GM20000 (cell line): ENCODE results near the gene SLC1A2.

ENCODE experiments used
- DNase-seq: peaks from one replicate; pipeline ENCODE4 v3.0.0; 2012; ENCODE audit warnings: low spot score
- TF ChIP-seq, protein P1 (sequence below): IDR thresholded peaks from 2 replicates; pipeline ENCODE4 v1.5.1; 2012; ENCODE audit warnings: mild to moderate bottlenecking, control low read depth; ENCODE audit errors: extremely low read depth, missing control alignments

Gene SLC1A2

DNA sequence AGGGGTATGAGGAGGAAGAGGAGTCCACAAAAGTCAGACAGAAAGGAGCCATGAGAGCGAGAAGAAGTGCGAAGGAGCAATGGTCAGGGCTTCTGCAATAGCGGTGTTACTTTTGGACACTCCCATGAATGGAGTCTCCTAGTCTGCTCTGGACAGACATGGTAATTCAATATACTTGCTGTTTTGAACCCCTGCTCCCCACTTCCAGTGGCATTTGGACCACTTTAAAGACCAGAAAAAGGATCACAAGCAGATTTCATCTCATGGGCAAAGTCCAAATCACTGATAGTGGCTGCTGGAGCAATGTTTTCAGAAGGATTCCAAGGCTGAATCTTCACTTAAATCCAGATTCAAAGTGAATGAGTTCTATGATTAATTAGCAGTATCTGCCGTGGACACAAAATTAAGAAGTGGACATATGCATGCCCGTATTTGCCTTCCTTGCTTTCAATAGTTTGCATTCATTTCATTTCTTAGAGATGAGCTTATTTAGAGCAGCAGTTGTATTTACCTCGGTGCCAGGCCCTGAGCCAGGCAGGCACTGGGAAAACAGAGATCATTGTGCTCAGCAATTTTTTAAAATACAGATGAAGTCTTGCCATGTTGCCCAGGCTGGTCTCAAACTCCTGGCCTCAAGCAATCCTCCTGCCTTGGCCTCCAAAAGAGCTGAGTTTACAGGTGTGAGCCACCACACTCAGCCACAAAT lies 72.0 kb downstream of the SLC1A2 start:
- no peak for DNase-seq
- TF ChIP-seq, protein P1, sequence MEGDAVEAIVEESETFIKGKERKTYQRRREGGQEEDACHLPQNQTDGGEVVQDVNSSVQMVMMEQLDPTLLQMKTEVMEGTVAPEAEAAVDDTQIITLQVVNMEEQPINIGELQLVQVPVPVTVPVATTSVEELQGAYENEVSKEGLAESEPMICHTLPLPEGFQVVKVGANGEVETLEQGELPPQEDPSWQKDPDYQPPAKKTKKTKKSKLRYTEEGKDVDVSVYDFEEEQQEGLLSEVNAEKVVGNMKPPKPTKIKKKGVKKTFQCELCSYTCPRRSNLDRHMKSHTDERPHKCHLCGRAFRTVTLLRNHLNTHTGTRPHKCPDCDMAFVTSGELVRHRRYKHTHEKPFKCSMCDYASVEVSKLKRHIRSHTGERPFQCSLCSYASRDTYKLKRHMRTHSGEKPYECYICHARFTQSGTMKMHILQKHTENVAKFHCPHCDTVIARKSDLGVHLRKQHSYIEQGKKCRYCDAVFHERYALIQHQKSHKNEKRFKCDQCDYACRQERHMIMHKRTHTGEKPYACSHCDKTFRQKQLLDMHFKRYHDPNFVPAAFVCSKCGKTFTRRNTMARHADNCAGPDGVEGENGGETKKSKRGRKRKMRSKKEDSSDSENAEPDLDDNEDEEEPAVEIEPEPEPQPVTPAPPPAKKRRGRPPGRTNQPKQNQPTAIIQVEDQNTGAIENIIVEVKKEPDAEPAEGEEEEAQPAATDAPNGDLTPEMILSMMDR, result no peak

DNA sequence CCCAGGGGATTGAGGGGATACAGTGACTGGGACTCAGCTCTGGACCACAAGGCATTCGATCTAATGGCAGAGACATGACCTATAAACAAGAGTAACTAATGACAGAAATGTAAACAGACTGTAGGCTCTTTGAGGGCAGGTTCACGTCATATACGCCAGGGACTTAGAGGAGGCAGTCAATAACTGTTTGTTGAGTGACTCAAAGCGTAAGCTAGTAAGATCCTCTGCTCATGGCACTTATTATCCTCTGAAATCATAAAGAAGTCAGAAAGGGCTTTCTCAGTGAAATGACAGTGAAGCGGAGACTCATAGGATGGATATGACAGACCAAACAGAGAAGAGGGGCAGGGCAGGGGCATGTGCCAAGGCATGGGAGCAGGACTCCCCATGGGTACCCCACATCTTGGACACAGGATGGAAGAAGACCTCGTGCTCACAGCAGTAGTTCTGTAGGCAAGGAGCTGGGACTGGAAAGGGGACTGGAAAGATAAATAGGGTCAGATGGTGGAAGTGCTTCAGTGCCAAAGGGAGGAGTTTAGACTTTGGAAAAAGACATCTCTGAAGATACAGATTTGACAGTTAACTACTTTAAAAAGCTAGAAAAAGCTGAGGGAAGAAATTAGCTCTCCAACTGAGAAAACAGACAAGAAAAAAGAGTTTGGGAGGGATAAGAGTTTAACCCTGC lies 72.7 kb downstream of the SLC1A2 start:
- TF ChIP-seq, protein P1, result no peak
- no peak for DNase-seq

DNA sequence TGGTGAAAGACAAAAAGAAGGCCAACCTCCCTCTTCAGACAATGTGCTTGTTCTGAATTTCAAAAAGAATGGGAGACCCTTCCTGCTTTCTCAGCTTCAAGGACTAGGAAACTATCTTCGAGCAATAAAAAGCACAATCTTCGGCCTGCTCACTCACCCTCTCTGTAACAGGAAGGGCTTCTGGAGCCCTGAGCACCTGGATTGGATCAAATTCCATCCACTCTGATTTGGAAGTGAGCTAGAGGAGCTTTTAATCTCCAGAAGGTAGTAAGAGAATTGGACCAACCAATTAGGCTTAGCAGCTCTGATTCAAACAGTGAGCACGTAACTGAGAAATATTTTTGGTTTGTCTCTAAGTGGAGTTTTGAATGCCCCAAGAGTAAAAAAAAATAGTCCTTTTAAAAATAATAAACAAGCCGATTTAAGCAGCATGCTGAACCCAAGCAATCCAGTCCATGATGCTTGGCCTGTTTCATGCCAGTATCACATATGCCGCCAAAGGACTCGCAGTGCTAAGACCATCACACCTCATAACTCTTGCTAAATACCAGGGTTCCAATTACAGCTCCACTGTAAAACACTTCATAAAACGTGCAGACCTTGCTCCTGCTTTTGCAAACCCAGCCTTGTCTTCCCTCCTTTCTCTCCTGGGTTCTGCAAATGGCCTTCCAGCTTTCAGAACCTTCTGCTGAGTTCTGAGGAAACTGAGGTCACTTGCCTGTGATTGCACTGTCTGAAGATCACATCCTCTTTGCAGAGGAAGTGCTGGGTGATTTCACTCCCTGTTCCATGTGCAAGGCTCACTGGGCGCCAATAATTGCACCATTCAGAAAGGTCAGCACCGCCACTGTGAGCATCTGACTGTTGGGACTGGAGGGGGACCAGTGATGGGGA lies 74.4 kb downstream of the SLC1A2 start:
- peak; percentile 14 for DNase-seq
- TF ChIP-seq, protein P1, result no peak

DNA sequence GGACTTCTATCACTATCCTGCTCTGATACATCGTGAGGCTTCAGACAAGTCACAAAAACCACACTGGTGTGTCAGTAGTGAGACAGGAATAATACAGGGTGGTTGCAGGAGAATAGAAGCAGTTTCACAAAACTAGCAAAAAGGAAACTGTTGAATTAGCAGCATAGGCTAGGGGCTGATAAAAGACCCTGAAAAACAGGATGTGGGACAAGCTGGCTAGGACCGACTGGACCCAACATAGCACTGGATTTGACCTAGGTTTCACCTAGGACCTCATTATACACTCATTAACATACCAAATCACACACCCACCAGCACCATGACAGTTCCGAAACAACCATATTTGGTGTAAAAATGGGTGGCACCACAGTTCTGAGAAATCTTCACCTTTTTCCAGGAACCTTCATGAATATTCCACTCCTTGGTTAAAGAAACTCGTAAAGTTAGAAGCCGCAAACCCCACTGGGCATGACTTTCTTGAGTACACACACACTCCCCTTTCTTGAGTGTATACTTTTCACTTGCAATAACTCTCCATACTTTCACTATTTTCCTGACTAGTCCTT lies 76.2 kb downstream of the SLC1A2 start:
- DNase-seq, result peak; percentile 8
- TF ChIP-seq, protein P1, result no peak

DNA sequence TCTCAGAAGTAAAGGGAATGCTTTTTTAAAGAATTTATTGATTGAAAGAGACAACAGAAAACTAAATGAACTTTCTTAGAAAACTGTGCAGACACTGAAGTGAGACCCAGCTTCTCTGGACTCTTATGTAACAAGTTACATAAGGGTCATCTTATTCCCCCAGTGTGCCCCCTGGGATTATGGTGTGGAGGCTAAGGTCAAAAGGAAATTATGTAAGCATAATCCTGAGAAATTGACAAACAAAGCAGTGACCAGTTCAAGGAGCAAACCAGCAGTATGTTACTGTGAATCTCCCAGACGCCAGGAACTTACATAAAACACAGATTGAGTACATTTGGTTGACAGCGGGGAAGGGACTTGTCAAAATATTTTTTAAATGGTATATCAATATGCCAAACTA lies 78.6 kb downstream of the SLC1A2 start:
- TF ChIP-seq, protein P1, result no peak
- DNase-seq, result no peak

DNA sequence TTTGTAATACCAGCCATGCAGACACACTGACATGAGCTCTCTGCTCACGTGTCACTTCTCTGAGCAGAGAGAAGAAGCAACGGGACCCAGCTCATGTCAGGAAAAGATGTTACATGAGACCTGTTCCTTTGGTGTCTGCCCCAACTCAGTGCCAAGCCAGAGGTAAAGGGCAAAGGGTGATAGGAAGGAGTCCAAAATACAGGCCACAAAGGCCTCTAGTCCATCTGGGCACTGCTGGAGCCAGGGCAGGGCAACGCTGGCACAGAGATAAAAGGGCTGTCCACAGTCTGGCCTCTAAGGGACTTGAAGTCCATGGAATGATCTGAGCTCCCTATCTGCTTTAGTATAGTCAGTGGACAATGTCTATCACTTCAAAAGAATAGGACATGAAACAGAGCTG lies 79.3 kb downstream of the SLC1A2 start:
- TF ChIP-seq, protein P1, result no peak
- no peak for DNase-seq
